K562 (cell line): Measurements from ENCODE around the gene MIX23. TPM values are rescaled to one million over a fixed set of nuclear protein-coding genes. Genes with fewer than 3 reads are reported as not detected.

ENCODE experiments used
- ARID1B ChIP-seq: fragments of 450-650 bp; IDR thresholded peaks from 2 replicates; pipeline ENCODE4 v1.6.1; 2016; ENCODE audit warnings: antibody characterized with exemption, mild to moderate bottlenecking, inconsistent platforms
- BHLHE40 ChIP-seq: IDR thresholded peaks from 2 replicates; pipeline ENCODE4 v1.6.1; 2011; ENCODE audit warnings: low read length, improper control_type of control experiment
- BRF1 ChIP-seq: IDR thresholded peaks from 3 replicates; pipeline ENCODE4 v1.6.1; 2011; ENCODE audit warnings: borderline replicate concordance, mild to moderate bottlenecking; ENCODE audit not compliant: insufficient read length; ENCODE audit errors: extremely low read depth
- C11orf30 ChIP-seq: fragments of 450-650 bp; IDR thresholded peaks from 2 replicates; pipeline ENCODE4 v1.6.1; 2016; ENCODE audit warnings: low read depth, mild to moderate bottlenecking
- EHMT2 ChIP-seq: fragments of 450-650 bp; IDR thresholded peaks from 2 replicates; pipeline ENCODE4 v1.6.1; 2018; ENCODE audit warnings: antibody characterized with exemption
- ETS2 ChIP-seq: IDR thresholded peaks from 2 replicates; pipeline ENCODE4 v1.6.1; 2016; ENCODE audit warnings: borderline replicate concordance, missing genetic modification characterization, mild to moderate bottlenecking, moderate library complexity, missing compliant biosample characterization; ENCODE audit not compliant: poor library complexity, severe bottlenecking
- HMG20B ChIP-seq: fragments of 250-450 bp; sonication (Bioruptor Pico); IDR thresholded peaks from 2 replicates; pipeline ENCODE4 v1.5.0; 2021; ENCODE audit warnings: mild to moderate bottlenecking
- MCM5 ChIP-seq: fragments of 450-650 bp; IDR thresholded peaks from 2 replicates; pipeline ENCODE4 v1.6.1; 2016; ENCODE audit warnings: low read depth
- MTF1 ChIP-seq: fragments of 250-450 bp; sonication (Bioruptor Pico); IDR thresholded peaks from 2 replicates; pipeline ENCODE4 v1.9.0; 2021; ENCODE audit warnings: moderate library complexity, mild to moderate bottlenecking, inconsistent platforms, borderline replicate concordance
- NCOA2 ChIP-seq, 2 experiments: fragments of 450-650 bp; IDR thresholded peaks; 2 replicates each; pipeline ENCODE4 v1.6.1; 2018; ENCODE audit warnings: mild to moderate bottlenecking in 2 of 2, moderate library complexity in 1 of 2; ENCODE audit not compliant: partially characterized antibody in 2 of 2
- NFE2 ChIP-seq: IDR thresholded peaks from 2 replicates; pipeline ENCODE4 v1.6.1; 2014; ENCODE audit warnings: antibody characterized with exemption, low read depth
- NUFIP1 ChIP-seq: fragments of 450-650 bp; IDR thresholded peaks from 2 replicates; pipeline ENCODE4 v1.6.1; 2018; ENCODE audit not compliant: partially characterized antibody
- POLR2H ChIP-seq: IDR thresholded peaks from 2 replicates; pipeline ENCODE4 v1.6.1; 2016; ENCODE audit warnings: missing genetic modification characterization, low read depth, mild to moderate bottlenecking, control low read depth, missing compliant biosample characterization, moderate library complexity
- RBM15 ChIP-seq: fragments of 200-400 bp; formaldehyde crosslinking; IDR thresholded peaks from 2 replicates; pipeline ENCODE4 v1.6.1; 2018; ENCODE audit warnings: mild to moderate bottlenecking, low read length, moderate library complexity; ENCODE audit not compliant: insufficient read depth
- RBM17 ChIP-seq: fragments of 200-400 bp; formaldehyde crosslinking; IDR thresholded peaks from 2 replicates; pipeline ENCODE4 v1.6.1; 2017; ENCODE audit warnings: low read depth, mild to moderate bottlenecking, low read length, borderline replicate concordance
- SRSF3 ChIP-seq: fragments of 200-400 bp; formaldehyde crosslinking; IDR thresholded peaks from 2 replicates; pipeline ENCODE4 v1.6.1; 2016; ENCODE audit warnings: mild to moderate bottlenecking, low read length, moderate library complexity; ENCODE audit not compliant: insufficient read depth
- TRIM28 ChIP-seq: fragments of 450-650 bp; IDR thresholded peaks from 2 replicates; pipeline ENCODE4 v1.6.1; 2017
- XRCC3 ChIP-seq: fragments of 450-650 bp; IDR thresholded peaks from 2 replicates; pipeline ENCODE4 v1.6.1; 2017; ENCODE audit warnings: mild to moderate bottlenecking, moderate library complexity
- ZNF174 ChIP-seq: fragments of 250-450 bp; sonication (Bioruptor Pico); IDR thresholded peaks from 2 replicates; pipeline ENCODE4 v1.4.0; 2020; ENCODE audit warnings: mild to moderate bottlenecking
- ZNF445 ChIP-seq: fragments of 250-450 bp; sonication (Bioruptor Pico); IDR thresholded peaks from 2 replicates; pipeline ENCODE4 v1.4.0; 2020; ENCODE audit warnings: low read depth, mild to moderate bottlenecking, moderate library complexity
- ZNF76 ChIP-seq: fragments of 250-450 bp; sonication (Bioruptor Pico); IDR thresholded peaks from 2 replicates; pipeline ENCODE4 v1.4.0; 2020; ENCODE audit warnings: mild to moderate bottlenecking, moderate library complexity, borderline replicate concordance
- polyA plus RNA-seq, 8 experiments: library from polyadenylated mRNA; depleted of rRNA in 4 of 8; stranded (reverse) in 5 of 8; unstranded in 3 of 8; fragments of >200 nt; fragmentation: Nextera tagmentation in 2 of 8; fragmentation: Illumina TruSeq in 1 of 8; extraction: Ambion mirVana in 2 of 8; extraction: Trizol in 1 of 8; gene quantifications; 2 replicates each; pipeline versions ENCODE4 v1.2.1 to v1.2.3, GENCODE V29; 2011 to 2014; ENCODE audit warnings: inconsistent platforms in 1 of 8, missing spikeins in 1 of 8
- total RNA-seq, 7 experiments: library from RNA; depleted of rRNA in 6 of 7; stranded (reverse); fragments of >200 nt in 6 of 7; fragmentation: Illumina TruSeq in 2 of 7; extraction: Trizol in 2 of 7; gene quantifications; 2 replicates each; pipeline versions ENCODE4 v1.2.1 to v1.2.3, GENCODE V29; 2011 to 2021; ENCODE audit warnings: low replicate concordance in 1 of 7
- TF ChIP-seq, protein P1 (sequence below): fragments of 250-450 bp; sonication (Bioruptor Pico); IDR thresholded peaks from 2 replicates; pipeline ENCODE4 v1.4.0; 2020
- TF ChIP-seq, protein P2 (sequence below): sonication (generic); formaldehyde crosslinking; IDR thresholded peaks from 2 replicates; pipeline ENCODE4 v1.8.0; 2022; ENCODE audit warnings: mild to moderate bottlenecking, missing genetic modification reagents
- TF ChIP-seq, protein P3 (sequence below): sonication (generic); formaldehyde crosslinking; IDR thresholded peaks from 2 replicates; pipeline ENCODE4 v1.8.1; 2022; ENCODE audit warnings: missing genetic modification reagents
- TF ChIP-seq, protein P4 (sequence below): sonication (generic); formaldehyde crosslinking; IDR thresholded peaks from 2 replicates; pipeline ENCODE4 v1.8.1; 2023; ENCODE audit warnings: mild to moderate bottlenecking, missing genetic modification reagents

Gene MIX23
- total and polyA plus RNA-seq, 9 of the 15 experiments (the other 6 are each of a cell fraction or from before 2014, with no cell fraction given): 45.5 to 185 (median 106) TPM

DNA sequence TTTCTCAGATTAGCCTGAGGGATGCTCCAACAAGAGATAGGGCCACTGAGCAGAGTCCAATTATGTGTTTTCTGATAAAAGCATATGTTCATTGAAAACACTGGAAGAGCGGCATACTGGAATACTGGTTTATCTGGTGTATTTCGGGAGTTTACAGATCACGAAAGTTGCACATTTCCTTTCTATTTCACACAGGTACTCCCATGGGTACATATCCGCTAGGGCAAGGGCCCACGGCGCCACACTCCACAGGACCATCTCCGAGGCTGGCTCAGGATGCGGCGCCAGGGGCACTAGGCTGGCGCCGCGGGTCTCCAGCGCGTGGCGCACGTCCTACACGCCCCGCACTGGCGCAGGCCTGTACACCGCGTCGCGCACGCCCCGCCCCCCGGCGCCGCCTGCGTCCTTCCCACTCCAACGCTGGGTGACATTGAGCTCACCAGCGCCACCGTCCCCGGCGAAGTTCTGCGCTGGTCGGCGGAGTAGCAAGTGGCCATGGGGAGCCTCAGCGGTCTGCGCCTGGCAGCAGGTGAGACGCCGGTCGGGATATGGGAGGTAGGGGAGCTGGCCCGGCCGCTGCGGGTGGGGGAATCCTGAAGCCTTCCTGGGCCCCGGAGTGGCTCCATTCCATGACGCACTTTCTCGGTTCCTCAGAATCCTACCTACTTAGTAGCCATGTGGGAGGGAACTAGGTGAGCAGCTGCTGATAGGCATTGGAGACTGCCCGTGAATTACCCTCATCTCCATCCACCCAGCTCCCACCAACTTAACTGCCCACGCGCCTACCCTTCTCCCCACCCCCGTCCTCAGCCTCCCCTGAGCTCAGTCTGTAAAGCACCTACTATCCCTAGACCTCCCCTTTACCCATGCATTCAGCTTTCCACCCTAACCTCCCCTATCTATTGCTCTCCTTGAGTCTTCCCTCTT, 1.0 kb upstream of the MIX23 start, which contains the start of gene FAM162A (continued):
- TF ChIP-seq HMG20B (CRISPR knock-in tag) (no peak), MCM5 (no peak), ETS2 (tag) (no peak), NFE2 (no peak), ZNF76 (CRISPR knock-in tag) (no peak), RBM15 (no peak), ARID1B (no peak), XRCC3 (no peak), NCOA2 (IDR thresholded peaks at IDR 0.05; ENCODE audit: partially characterized antibody in 2 of 2) (no peak), ZNF174 (CRISPR knock-in tag) (no peak), BRF1 (no peak), C11orf30 (peak; percentile 62), SRSF3 (no peak), TRIM28 (no peak), RBM17 (no peak), BHLHE40 (peak; percentile 51; the same call in 1 of the 2 replicates), ZNF445 (CRISPR knock-in tag) (no peak), EHMT2 (no peak), NUFIP1 (no peak), POLR2H (tag) (no peak; the same call in 1 of the 2 replicates), MTF1 (CRISPR knock-in tag) (no peak)
- TF ChIP-seq, protein P1, sequence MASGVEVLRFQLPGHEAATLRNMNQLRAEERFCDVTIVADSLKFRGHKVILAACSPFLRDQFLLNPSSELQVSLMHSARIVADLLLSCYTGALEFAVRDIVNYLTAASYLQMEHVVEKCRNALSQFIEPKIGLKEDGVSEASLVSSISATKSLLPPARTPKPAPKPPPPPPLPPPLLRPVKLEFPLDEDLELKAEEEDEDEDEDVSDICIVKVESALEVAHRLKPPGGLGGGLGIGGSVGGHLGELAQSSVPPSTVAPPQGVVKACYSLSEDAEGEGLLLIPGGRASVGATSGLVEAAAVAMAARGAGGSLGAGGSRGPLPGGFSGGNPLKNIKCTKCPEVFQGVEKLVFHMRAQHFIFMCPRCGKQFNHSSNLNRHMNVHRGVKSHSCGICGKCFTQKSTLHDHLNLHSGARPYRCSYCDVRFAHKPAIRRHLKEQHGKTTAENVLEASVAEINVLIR (CRISPR knock-in tag): peak; percentile 58; the same call in 1 of the 2 replicates
- TF ChIP-seq, protein P2, sequence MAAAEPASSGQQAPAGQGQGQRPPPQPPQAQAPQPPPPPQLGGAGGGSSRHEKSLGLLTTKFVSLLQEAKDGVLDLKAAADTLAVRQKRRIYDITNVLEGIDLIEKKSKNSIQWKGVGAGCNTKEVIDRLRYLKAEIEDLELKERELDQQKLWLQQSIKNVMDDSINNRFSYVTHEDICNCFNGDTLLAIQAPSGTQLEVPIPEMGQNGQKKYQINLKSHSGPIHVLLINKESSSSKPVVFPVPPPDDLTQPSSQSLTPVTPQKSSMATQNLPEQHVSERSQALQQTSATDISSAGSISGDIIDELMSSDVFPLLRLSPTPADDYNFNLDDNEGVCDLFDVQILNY (CRISPR knock-in tag): peak; percentile 51; the same call in 1 of the 2 replicates
- TF ChIP-seq, protein P3, sequence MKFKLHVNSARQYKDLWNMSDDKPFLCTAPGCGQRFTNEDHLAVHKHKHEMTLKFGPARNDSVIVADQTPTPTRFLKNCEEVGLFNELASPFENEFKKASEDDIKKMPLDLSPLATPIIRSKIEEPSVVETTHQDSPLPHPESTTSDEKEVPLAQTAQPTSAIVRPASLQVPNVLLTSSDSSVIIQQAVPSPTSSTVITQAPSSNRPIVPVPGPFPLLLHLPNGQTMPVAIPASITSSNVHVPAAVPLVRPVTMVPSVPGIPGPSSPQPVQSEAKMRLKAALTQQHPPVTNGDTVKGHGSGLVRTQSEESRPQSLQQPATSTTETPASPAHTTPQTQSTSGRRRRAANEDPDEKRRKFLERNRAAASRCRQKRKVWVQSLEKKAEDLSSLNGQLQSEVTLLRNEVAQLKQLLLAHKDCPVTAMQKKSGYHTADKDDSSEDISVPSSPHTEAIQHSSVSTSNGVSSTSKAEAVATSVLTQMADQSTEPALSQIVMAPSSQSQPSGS: no peak
- TF ChIP-seq, protein P4, sequence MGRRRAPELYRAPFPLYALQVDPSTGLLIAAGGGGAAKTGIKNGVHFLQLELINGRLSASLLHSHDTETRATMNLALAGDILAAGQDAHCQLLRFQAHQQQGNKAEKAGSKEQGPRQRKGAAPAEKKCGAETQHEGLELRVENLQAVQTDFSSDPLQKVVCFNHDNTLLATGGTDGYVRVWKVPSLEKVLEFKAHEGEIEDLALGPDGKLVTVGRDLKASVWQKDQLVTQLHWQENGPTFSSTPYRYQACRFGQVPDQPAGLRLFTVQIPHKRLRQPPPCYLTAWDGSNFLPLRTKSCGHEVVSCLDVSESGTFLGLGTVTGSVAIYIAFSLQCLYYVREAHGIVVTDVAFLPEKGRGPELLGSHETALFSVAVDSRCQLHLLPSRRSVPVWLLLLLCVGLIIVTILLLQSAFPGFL: no peak
